NCI-H128 (cell line): Measurements from ENCODE around the gene SNAP47.

Experiments
- DNase-seq: peaks from one replicate; lab custom pipeline; 2025; ENCODE audit not compliant: unreplicated experiment; lab: John Stamatoyannopoulos, UW

The SNAP47 gene

DNA sequence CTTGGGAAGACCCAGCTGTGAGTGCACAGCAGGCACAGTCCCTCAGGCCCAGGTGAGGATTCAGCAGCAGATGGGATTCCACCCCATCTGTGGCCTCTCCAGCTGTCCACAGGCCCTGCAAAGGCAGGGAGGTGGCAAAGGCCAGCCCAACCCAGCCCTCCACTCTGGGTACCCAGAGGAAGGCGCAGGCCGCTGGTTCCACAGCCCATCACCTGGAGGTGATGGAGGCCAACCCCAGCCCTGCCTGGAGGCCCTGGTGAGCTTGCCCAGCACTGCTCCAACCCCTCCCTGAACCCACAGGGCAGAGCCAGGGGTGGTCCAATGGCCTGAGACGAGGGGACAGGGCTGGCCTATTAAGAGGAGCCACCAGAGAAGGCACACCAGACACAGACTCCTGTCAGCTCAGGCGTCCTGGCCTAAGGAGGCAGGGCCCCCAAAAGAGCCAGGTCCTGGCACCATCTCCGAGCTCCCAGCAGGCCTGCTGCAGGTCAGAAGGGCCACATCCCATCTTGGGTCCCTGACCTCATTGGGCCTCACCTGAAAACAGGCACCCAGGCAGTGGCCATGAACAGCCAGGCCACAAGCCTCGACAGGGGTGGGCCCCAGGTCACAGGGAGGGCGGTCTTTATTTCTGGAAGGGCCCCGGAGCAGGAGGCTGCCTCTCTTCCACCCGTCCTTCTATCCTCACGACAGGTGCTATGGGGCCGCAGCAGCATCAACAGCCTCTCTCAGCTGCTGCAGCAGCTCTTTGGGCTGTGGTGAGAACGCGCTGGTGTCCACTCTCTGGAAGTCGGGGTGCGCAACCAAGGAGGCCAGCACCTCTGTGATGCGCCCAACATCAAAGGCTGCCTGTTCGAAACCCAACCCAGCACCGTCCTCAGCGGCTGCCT, 3.3 kb upstream of the SNAP47 start:
- no peak for DNase-seq

DNA sequence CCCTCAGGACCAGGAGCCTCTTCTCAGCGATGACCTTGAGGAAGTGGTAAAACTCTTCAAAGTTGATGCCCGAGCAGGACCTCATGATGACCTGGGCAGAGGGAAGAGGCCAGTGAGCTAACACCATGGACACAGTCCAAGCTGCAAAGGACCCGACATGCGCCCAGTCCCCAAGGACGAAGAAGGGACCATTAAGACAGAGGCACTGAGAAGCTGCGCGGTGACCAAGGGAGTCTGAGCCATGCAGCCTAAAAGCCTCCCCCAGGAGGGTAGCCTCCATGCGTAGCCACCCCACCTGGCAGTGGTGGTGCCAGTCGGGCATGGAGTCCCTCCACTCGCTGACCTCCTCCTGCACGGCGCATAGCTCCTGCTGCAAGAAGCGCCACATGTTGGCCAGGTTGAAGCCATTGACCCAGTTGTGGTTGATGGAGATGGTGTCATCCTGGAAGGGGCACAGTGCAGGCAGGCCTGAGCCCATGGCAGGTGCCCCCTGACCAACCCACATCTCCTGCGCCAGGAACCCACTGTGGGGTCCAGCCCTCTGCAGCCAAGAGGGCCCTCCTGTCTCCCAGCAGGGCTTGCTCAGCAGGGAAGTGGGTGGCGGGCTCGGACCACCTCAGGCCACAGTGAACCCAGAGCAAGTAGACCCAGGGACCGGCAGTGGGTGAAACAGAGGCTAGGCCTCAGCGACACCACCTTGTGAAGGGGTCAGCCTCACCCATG, 2.5 kb upstream of the SNAP47 start:
- no peak for DNase-seq

DNA sequence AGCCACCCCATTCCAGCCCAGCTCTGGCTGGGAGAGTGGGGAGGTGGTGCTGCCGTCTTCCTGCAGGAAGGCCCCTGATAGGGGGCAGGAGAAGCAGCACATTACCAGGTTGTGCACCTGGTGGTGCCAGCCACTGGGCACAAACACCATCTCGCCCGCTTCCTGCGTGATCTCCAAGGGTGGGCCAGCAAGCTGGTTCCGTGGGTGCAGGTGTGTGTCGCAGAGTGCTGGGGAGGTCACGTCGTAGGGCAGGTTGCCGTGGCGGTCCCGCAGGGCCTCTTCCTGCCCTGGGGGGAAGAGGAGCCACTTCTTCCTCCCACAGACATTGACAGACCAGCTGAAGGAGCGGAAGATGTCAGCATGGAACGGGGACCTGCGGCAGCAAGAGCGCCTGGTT, 1.9 kb upstream of the SNAP47 start:
- no peak for DNase-seq

DNA sequence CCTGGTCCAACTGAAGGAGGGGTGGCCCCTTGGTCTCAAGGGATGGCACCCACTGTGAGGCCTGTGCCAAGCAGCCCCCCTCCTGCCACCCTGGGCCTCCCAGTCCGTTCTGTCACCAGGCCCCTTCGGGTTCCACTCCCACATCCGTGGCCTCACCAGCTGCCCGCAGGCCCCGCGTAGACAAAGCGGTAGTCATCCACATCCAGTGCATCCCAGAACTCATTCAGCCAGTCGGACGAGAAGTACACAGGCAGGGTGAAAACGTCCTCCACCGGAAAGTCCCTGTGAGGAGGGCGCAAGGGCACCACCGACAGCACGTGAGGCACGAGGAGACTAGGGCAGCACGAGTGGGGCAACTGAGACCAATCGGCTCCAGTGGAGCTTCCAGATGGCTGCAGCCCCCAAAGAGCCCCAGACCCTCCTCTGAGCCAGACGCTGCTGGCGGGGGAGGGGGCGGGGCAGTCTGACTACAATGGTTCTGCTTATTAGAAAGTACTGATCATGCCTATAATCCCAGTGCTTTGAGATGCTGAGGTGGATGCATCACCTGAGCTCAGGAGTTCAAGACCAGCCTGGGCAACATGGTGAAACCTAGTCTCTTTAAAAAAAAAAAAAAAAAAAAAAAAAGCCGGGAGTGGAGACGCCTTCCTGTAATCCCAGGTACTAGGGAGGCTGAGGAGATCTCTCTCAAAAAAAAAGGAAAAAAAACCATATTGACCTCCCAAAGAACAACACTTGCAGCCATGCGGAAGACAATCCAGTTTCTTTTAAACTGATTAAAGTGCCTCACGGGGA, 1.3 kb upstream of the SNAP47 start:
- no peak for DNase-seq

DNA sequence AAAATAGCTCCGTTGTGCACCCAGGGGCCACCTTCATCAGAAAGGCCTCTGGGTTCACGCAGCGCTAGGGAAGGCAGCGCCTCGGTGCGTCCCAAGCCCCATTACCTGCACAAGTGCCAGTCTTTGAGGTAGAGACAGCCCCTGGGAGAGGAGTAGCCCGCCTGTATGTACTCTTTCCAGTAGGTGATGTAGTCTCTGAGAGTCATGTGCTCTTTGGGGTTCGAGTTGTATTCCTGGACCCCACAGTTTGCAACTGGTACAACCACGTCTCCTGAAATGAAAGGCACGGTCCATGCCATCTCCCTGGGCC, 734 bp upstream of the SNAP47 start:
- DNase-seq = no peak

DNA sequence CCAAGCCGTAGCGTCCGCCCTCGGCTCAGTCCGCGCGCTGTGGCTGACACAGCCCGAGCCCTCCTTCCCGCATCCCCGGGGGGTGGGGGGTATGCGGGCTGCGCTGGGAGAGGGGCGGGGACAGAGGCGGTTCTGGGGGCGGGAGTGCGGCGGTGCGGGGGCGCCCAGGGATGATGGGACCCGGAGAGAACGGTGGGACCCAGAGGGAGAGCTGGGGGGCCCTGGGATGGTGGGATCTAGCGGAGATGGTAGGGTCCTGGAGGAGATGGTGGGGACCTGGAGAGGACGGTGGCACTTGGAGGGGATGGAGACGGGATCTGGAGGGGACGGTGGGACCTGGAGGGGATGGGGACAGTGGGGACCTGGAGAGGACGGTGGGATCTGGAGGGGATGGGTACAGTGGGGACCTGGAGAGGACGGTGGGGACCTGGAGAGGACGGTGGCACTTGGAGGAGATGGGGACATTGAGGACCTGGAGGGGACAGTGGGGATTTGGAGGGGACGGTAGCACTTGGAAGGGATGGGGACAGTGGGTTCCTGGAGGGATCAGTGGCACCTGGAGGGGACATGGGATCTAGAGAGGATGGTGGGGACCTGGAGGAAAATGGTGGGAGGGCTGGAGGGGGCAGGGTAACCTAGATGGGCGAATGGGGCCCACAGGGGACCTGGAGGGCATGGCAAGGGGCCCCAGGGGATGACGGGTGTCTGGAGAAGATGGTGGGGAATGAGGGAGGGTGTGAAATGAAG, 477 bp downstream of the SNAP47 start:
- DNase-seq = no peak

DNA sequence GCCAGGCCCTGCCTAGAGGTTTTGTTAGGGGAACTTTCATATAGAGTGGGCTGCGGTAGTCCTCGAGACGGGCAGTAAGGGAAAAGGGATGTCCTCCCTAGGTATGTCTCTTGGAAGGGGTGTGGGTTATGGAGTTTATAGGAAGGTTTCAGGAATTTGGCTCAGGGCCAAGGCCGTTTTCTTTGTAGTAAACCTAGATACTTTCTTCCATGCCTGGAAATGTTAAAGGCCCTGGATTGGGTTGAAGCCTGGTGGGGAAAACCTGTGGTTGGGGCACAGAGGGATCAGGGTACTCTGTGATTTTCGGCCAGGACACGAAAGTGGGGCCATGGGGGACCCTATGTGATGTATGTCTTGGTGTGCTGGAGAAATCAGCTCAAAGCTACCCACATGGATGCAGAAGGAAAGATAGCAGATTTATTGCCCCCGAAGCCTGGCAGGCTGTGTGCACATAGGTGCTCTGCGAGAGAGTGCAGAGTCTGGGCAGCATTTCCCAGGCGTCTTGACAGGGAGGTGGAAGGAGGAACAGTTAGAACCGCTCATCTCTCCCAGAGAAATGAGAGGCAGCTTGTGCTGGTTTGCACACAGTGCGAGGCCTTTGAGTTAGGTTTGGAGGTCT, 1.7 kb downstream of the SNAP47 start:
- no peak for DNase-seq

DNA sequence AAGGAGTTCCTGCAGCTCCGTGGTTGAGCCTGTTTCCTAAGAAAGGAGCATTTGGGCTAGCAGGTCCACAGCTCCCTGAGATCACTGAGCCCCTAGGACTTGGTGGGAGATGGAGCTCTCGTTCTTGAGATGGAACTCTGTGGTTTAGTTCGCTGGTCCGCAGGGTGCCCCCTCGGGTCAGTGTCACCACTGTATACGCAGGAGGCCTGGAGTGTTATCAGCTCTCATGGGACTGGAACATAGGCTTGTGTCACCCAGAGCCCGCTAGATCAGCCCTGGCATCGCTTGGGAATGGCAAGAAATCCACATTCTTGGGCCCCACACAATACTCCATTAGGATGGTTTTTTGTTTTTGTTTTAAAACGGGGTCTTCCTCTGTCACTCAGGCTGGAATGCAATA, 3.6 kb downstream of the SNAP47 start:
- DNase-seq = no peak

DNA sequence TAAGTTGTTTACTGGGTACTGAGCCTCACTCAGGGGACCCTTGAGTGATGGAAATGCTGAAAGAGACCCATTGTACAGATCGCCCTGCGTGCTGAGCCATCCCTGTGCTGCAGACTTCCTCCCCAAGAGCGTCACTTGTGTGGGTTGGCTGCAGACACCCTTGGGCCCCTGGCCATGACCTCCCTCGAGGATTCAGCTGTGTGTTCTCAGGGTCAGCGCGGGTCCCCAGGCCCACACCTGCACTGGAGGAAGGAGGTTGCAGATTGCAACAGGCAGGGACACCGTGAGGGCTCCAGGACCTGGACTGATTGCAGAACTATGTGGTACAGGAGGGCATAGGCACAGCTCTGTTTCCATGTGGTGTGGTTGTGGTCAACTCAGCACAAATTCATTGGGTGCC, 4.4 kb downstream of the SNAP47 start:
- DNase-seq = no peak

DNA sequence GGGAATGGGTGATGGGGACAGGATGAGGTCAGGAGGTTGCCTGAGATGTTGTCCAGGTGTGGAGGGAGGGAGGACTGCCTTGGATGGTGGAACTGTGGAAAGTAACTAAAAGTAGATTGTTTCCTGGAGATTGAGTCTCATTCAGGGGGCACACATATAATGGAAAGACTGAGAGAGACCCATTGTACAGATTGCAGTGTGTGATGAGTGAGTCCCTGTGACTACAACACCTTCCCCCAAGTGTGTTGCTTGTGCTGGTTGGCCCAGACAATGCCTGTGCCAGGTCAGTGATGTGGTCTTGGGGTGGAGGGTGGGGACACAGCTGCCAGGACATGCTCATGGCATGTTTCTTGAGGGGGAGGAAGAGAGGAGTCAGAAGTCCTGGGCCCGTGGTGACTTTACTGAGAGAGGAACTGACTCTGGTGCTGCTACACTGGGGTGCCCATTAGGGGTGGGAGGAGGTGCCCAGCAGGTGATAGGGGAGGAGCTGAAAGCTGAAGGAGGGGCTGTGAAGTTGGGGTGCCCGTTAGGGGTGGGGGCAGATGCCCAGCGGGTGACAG, 5.2 kb downstream of the SNAP47 start:
- DNase-seq = no peak

DNA sequence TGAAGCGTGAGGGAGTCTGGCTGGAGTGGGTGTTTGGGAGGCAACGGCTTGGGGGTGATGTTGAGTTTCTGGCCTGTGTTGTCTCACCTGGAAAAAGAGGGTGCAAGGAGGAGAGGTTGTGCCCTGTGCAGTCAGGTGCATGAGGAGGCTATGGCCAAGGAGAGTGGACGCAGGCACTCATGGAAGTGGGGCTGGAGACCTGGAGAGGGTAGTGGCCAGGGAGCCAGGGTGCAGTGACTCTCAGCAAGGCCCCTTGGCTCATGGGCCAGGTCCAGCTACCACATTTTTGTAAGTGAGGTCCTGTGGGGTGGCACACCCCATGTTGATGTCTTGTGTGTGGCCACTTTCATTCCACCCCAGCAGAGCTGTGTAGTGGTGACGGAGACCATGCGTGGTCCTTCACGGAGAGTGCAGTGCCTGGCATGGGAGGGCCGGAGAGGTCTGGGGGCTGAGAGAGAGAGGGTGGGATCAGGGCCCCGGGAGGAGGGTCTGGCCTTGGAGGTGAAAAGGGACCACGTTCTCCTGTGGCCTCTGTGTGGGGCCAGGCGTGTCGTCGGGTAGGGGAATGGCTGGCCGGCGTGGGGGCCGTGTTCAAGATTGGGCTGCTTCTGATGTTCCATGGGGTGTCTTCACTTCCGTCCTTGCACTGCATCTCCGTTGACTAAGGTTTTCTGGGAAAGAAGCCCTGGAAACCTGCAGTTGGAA, 6.1 kb downstream of the SNAP47 start:
- DNase-seq = no peak

DNA sequence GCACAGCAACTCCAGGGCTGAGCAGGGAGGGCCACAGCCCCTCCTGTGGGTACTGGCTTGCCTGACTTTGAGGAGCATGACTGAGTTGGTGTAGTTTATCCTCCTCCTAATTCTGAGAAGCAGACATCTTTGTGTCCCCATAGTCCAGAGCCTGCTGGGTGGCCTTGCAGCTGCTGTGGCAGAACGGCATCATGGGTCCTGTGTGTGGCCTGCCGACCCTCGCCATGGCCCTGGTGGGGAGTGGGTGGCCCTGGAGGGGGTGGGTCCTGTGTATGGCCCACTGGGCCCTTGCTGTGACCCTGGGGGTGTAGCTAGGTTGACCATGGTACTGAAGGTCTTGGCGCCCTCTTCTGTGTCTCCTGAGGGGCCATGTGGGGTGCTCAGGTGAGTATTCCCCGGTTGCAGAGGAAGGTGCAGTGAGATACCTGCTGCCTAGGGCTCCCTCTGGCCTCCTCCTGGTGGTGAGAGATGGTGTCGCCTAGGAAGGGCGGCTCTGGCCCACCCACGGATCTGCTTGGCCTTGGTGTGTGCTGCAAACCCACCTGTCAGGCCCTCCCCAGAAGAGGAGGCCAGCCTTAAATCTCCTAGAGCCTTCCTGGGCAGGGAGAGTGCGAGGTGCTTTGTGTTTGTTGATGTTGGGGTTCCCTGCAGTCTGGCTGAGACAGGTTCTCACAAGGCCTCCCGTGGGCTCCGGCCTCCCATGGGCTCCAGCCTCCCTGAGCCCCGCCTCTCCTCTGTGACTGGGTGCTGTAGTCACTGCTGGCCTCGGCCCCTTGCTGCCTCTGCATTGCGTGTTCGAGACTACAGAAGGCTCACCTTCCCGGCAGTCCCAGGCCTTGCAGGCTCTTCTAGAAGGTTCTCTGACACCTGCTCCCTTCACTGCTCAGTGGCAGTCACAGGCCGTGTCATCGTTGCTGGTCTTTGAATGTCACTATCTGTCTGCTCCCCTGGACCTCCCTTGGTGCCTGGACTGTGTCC, 7.8 kb downstream of the SNAP47 start:
- DNase-seq = no peak

DNA sequence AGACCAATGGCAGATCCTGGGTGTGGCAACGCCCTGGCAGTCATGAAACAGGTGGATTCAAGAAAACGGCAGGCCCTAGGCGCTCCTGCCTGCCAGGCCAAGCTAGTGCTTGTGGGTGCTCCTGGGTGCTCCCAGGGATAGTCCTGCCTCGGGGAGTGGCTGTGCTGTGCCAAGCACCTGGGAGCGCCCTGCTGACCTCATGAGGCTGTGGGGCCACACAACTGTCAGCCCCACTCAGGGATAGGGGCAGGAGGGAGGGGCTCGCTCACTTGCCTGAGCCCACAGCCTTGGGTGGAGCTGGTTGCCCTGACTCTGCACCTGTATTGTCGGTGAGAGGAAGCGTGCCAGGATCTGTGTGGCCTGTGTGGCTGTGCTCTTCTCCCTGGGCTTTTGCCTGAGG, 9.4 kb downstream of the SNAP47 start:
- DNase-seq = no peak

DNA sequence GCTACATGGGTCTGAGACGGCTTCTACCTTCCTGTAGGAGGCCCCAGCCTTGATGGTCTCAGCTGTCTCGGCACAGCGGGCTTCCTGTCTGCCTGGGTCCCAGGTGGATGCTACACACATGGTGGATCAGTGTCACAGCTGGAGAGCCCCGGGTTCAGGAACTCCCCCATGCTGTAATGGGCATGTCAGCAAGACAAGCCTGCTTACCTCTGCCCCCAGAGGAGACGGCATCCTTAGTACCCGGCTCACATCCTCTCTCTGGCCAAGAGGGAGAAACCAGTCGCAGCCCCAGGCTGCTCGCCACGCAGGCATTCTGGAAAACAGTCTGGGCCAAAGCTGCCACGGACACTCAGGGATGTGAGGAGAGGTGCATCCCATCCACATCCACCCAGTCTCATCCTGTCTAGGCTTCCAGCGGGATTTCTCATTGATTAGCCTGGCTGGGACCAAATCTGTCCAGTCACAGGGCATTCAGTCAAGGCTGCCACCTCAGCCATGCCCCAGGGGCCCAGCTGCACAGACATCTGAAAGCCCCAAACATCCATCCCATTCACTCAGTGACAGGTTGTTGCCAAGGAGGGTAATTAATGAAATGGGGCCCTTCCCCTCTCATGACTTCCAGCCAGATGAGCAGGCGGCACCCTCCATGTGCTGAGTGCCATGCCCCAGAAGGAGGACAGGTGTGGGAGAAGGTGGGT, 10.5 kb downstream of the SNAP47 start:
- DNase-seq = no peak

DNA sequence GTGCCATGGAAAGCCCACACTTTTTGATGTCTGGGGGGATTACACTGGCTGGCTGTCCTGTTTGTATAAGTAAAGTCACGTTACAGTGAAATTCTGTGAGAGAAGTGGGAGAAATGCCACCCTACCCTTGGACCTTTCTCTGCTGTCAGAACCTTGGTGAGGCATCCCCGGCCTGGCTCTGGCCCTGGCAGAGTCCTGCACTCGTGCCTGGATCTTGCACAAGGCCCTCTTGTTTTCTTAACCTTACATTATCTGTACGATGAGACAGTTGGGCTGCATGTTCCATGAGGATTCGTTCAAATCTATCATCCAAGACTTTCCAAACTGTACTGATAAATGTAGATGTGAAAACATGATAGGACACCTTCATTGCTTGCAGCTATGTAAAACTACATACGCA, 11.4 kb downstream of the SNAP47 start:
- no peak for DNase-seq

DNA sequence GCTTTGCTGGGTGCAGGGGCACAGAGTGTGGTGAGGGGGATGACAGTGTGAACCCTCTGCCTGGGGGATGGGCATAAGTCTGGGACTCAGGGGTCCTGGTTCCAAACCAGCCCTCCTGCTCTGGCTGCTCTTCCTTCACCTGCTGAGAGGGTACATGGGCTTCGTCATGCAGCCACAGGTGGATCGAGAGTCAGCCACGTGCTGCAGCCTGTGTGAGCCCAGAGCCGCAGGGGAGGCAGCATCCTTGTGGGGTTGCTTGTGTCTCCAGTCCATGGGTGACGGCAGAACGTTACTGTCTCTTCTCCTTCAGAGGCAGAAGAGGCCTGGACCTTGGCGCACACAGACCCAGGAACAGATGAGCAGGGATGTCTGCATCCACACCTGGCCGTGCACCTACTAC, 12.1 kb downstream of the SNAP47 start:
- DNase-seq = no peak

DNA sequence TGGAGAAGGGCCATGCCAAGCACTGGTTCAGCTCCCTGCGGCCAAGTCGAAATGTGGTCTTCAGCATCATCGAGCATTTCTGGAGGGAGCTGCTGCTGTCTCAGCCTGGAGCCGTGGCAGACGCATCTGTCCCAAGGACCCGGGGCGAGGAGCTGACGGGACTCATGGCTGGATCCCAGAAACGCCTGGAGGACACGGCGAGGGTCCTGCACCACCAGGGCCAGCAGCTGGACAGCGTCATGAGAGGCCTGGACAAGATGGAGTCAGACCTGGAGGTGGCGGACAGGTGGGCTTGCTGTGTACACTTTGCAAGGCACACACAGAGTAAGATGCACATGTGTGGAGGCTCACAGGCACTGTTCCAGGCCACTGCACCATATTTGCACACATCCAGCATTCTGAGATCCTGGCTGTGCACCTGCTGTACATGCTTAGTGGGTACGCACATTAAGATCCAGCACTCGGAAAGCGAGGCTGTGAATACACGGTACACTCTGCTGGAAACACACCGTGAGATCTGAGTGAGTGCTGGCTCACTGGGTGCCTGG, 12.8 kb downstream of the SNAP47 start:
- DNase-seq = no peak
